ENCODE data around the gene TNK2.
"Not testable (repeated sequence)": the region's sequence is repeated elsewhere in the genome, so short reads cannot be mapped to it uniquely, and the experiment has no call there.

Gene TNK2

GRCh38 chr3:195821403-195822130 is 86.8 kb downstream of the TNK2 start:
- no peak overlapping the region for H3K27ac ChIP-seq
- no peak for TF ChIP-seq CTCF (conservative IDR thresholded peaks at IDR 0.05)

GRCh38 chr3:195820901-195821300 is 87.5 kb downstream of the TNK2 start:
- H3K27ac ChIP-seq: no peak overlapping the region
- TF ChIP-seq CTCF (conservative IDR thresholded peaks at IDR 0.05): no peak

- no peak overlapping the region for H3K27ac ChIP-seq
- no peak for TF ChIP-seq CTCF (conservative IDR thresholded peaks at IDR 0.05)
Measured at GRCh38 chr3:195820186-195820585, 88.2 kb downstream of the TNK2 start.

- H3K27ac ChIP-seq: no peak overlapping the region
- no peak for TF ChIP-seq CTCF (conservative IDR thresholded peaks at IDR 0.05)
Measured at GRCh38 chr3:195818301-195818700, 90.0 kb downstream of the TNK2 start.

- no peak overlapping the region for H3K27ac ChIP-seq
- no peak for TF ChIP-seq CTCF (conservative IDR thresholded peaks at IDR 0.05)
Measured at GRCh38 chr3:195817578-195818135, 90.7 kb downstream of the TNK2 start.

- H3K27ac ChIP-seq: not testable (repeated sequence)
Measured at GRCh38 chr3:195816276-195816913, 92.0 kb downstream of the TNK2 start.

- H3K27ac ChIP-seq: no peak overlapping the region
- TF ChIP-seq CTCF (conservative IDR thresholded peaks at IDR 0.05): no peak
Measured at GRCh38 chr3:195815169-195815771, 93.1 kb downstream of the TNK2 start.
